Measurements from ENCODE around the gene FUT8. TPM values are rescaled to one million over a fixed set of nuclear protein-coding genes. Genes with fewer than 3 reads are reported as not detected.

FUT8 gene
- total RNA-seq, 1 experiment from 2014 or later, result 42.3 TPM

GRCh38 chr14:65613131-65613650 lies 200.7 kb downstream of the FUT8 start (continued):
- no peak for TF ChIP-seq ZBTB33 (IDR thresholded peaks at IDR 0.05; ENCODE audit: extremely low read depth, insufficient replicate concordance, low read length)
- TF ChIP-seq ZNF274 (IDR thresholded peaks at IDR 0.05; ENCODE audit: low read depth, low read length), result no peak
- no peak for TF ChIP-seq RAD21 (IDR thresholded peaks at IDR 0.05; ENCODE audit: low read depth)
- no peak for TF ChIP-seq CBX3 (IDR thresholded peaks at IDR 0.05; ENCODE audit: low read depth)

- Histone ChIP-seq H3K36me3 (ENCODE audit: control insufficient read depth in 1 of 2, insufficient read depth in 2 of 2, low read length in 2 of 2) (no peaks in the 10 kb centered on the region), H3K27me3 (ENCODE audit: insufficient read depth, low read length) (no peaks in the 10 kb centered on the region)
Measured at GRCh38 chr14:65618996-65619395, 206.5 kb downstream of the FUT8 start.

More at GRCh38 chr14:65618996-65619395, 206.5 kb downstream of the FUT8 start:
- intact Hi-C loops (cut with micrococcal nuclease), result no loop called here
- Histone ChIP-seq H3K4me1 (ENCODE audit: control insufficient read depth in 1 of 2, insufficient read depth in 2 of 2, low read length in 2 of 2) (no peaks in the 10 kb centered on the region), H3K4me3 (replicated peaks in 1 of 2; ENCODE audit: low read depth in 1 of 2, low read length in 2 of 2) (no peak overlapping the region), H3K27ac (ENCODE audit: low read depth, low read length) (no peak overlapping the region), H3K9me2 (ENCODE audit: insufficient read depth) (no peaks in the 10 kb centered on the region), H2AFZ (ENCODE audit: low read depth, low read length, poor library complexity, severe bottlenecking) (no peak overlapping the region), H3K79me2 (ENCODE audit: insufficient read depth, low read length) (no peaks in the 10 kb centered on the region), H3K9me3 (ENCODE audit: control insufficient read depth in 1 of 2, insufficient read depth in 1 of 2, low read depth in 1 of 2, low read length in 2 of 2) (no peaks in the 10 kb centered on the region), H3K9ac (ENCODE audit: low read length) (no peak overlapping the region), H4K20me1 (ENCODE audit: insufficient read depth) (no peaks in the 10 kb centered on the region), H3K4me2 (ENCODE audit: low read length) (no peak overlapping the region)
- ChIA-PET RAD21 (ENCODE audit: low non-redundant PET in 1 of 2, low total read pairs in 2 of 2, uncharacterized antibody in 2 of 2, unreplicated experiment in 2 of 2) (no interaction called here), POLR2A (no interaction called here), CTCF (no interaction called here)
- TF ChIP-seq ATF3 (IDR thresholded peaks at IDR 0.05), result no peak
- no peak for TF ChIP-seq SRF (IDR thresholded peaks at IDR 0.05; ENCODE audit: low read depth)
- TF ChIP-seq TCF7L2 (IDR thresholded peaks at IDR 0.05; ENCODE audit: borderline replicate concordance, extremely low read depth, insufficient read depth, insufficient read length), result no peak
- no peak for TF ChIP-seq CEBPB (IDR thresholded peaks at IDR 0.05; ENCODE audit: low read depth)
- TF ChIP-seq, protein P1, sequence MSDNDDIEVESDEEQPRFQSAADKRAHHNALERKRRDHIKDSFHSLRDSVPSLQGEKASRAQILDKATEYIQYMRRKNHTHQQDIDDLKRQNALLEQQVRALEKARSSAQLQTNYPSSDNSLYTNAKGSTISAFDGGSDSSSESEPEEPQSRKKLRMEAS (IDR thresholded peaks at IDR 0.05), result no peak
- TF ChIP-seq EZH2phosphoT487 (IDR thresholded peaks at IDR 0.05; ENCODE audit: borderline replicate concordance), result no peak
- TF ChIP-seq ELF1 (IDR thresholded peaks at IDR 0.05; ENCODE audit: borderline replicate concordance, low read depth), result no peak
- no TSS peak for BruUV-seq (replicated peaks)
- ATAC-seq (no peak), DNase-seq (ENCODE audit: low read depth, low spot score) (no peak)

Measured in HCT116 (cell line).